ENCODE data around the gene SYT6.

DNA sequence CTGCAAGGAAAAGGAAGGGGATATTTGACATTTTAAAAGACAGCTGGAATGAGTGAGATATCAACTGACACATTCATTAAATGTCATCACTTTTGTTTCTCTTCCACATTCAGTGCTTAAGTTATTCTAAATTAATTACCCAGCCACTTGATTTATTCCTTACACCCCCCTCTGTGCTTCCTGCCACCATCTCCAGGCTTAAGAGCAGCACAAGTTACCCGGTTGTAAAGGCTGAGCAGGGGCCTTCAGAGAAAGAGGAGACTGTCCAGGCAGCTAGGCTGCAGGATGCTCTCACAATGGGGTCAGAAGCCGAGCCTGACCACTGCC lies 71.4 kb downstream of the SYT6 start:
- TF ChIP-seq POLR2A (IDR thresholded peaks at IDR 0.05; ENCODE audit: low read depth, low read length) (no peak), POLR2AphosphoS5 (IDR thresholded peaks at IDR 0.05; ENCODE audit: low read depth, low read length) (no peak), TAF1 (IDR thresholded peaks at IDR 0.05; ENCODE audit: low read depth, low read length) (no peak)
